Measurements from ENCODE around the gene RHCE.

RHCE gene

DNA sequence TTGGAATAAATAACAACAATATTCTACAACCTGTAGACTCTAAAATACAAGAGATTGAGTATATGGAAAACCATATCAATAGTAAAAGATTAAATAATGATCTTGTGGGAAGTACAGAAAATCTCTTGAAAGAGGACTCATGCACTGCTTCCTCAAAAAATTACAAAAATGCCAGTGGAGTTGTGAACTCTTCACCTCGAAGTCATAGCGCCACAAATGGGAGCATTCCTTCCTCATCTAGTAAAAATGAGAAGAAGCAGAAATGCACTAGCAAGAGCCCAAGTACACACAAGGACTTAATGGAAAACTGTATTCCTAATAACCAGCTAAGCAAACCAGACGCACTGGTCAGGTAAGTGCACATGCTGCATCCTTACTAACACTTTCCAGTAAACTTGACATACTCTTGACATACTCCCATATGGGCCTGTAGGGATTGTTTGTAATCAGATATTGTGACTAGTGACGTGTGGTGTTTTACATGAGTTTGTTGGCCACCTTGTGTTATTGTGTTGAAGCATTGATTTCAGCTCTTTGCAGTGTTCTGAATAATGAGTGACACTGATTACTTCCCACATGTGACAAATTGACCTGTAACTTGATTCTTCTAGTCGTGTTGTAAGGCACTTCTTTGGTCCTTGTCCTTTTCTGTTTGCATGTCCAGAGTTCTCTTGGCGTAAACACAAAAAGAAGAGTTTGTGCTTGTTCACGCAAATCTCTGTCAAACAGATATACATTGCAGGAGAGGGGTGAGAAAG lies 38.1 kb upstream of the RHCE start:
- TF ChIP-seq, protein P1, sequence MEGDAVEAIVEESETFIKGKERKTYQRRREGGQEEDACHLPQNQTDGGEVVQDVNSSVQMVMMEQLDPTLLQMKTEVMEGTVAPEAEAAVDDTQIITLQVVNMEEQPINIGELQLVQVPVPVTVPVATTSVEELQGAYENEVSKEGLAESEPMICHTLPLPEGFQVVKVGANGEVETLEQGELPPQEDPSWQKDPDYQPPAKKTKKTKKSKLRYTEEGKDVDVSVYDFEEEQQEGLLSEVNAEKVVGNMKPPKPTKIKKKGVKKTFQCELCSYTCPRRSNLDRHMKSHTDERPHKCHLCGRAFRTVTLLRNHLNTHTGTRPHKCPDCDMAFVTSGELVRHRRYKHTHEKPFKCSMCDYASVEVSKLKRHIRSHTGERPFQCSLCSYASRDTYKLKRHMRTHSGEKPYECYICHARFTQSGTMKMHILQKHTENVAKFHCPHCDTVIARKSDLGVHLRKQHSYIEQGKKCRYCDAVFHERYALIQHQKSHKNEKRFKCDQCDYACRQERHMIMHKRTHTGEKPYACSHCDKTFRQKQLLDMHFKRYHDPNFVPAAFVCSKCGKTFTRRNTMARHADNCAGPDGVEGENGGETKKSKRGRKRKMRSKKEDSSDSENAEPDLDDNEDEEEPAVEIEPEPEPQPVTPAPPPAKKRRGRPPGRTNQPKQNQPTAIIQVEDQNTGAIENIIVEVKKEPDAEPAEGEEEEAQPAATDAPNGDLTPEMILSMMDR (IDR thresholded peaks at IDR 0.05) = no peak

DNA sequence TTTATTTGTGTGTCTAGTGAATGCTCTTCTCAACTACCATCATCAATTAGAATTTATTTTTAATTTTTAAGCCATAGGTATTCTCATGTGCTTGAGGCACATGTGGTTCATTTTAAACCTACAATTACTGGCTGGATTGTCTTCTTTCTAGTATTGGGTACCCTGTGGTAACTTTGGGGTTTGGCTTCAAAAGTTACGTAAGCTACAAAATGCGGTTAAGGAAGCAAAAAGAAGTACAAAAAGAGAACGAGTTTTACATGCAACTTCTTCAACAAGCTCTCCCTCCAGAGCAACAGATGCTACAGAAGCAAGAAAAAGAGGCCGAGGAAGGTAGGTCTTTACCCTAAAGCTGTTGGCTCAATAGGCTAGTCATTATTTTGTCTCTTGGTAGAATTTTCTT lies 35.9 kb upstream of the RHCE start:
- TF ChIP-seq, protein P1 (IDR thresholded peaks at IDR 0.05) = no peak

DNA sequence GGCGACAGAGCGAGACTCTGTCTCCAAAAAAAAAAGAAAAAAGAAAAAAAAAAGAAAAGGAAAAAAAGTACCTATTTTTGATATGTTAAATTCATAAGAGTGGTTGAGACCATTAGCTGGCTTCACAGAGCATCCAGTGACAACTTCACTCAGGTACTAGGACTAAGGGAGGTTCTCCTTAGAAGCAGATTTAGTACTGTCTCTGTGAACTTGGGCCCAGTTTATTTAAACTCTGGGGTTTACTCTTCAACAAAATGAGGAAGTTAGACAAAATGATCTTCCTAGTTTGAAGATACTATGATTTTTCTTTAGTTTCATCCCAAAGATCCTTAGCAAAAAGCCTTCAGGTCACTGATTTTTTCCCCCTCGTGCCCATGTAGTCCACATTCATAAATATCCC lies 31.3 kb upstream of the RHCE start:
- TF ChIP-seq, protein P1 (IDR thresholded peaks at IDR 0.05) = no peak

DNA sequence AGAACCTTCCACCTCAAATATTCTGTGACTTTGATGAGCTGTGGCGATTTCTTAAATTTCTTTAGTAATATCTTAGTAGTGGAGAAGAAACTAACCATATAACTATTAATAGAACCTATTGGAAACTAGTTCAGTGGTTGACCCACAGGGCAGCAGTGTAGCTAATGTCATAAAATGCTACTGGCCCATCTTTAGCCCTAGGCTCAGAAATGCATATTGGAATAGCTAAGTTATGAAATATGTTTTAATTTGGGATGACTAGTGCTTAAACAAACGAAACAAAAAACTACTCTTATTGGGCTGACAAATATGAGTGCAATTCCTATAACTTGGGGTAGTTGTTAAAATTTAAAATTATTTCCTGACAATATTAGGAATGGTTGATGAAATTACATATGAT lies 30.3 kb upstream of the RHCE start:
- TF ChIP-seq, protein P1 (IDR thresholded peaks at IDR 0.05) = no peak

DNA sequence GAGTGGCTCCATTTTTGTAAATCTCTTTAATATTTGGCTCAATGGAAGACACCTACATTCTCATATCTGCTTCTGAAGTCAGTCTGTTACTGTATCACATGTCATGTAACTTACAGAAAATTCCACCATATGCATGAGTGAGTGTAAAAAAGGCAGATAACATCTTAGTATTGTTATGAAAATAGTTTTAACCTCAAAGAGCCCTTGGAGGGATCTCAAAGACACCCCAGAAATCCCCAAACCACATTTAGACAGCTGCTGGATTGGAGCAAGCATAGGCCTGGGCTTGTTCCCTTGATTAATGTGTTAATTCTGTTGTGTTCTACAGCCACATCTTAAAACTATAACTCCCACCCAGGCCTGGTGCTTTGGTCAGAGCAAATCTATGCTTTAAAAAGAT lies 26.9 kb upstream of the RHCE start:
- TF ChIP-seq, protein P1 (IDR thresholded peaks at IDR 0.05) = no peak

DNA sequence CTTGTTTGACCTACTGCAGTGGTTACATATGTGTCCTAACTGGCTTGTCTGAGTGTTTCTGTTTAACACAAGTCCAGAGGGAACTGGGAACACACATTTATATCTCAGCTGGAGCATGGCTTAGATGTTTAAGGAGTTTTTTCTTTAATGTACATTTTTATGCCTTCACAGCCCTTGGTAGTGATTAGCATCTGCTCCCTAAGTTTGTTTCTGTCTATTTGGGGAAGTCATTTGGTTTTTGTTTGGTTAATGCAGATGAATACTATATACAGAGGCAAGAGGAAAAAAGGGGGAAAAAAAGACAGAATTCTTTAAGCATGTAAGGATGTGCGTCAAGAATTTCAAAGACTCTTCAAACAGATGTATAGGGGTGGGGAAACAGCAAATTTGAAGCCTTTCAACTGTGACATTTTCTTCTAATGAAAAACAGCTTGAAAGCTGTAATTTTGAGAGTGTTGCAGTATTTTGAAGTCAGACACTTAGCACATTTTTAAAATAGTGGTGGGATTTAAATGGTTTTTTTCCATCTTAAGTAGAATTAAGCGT lies 25.4 kb upstream of the RHCE start:
- TF ChIP-seq, protein P1 (IDR thresholded peaks at IDR 0.05) = no peak

DNA sequence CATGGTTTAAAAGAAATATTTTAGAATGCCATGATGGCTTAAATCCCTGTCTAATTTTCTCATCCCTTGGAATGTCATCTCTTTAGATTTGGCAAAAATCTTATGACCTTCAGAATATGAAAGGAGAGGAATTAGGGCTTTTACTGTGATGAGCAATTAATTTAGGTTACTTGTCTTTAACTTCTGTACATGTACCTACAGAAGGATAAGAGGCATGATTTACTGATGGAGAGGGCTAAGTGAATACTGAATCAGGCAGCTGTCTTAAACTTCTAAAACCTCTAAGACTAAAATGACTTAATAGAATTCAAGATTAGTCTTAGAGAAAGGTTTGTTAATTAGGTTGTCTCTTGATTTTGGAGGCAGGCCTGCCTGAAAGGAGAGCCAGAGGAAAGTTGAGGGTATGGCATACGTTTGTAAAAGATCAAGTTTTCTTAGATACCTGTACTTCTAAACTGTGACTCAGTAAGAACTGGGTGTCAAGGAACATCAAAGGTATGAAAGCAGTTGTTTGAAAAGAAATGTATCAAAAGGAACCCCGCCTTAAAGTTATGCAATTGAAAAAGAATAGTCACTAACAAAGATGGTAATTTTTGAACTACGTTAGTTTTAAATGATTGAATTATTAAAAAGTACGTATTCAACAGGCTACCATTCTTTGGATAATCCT lies 22.5 kb upstream of the RHCE start:
- TF ChIP-seq, protein P1 (IDR thresholded peaks at IDR 0.05) = no peak

Data from LNCAP (cell line).